Temporal lobe (tissue), 1 donor: Measurements from ENCODE around the gene SREK1IP1. TPM values are rescaled to one million over a fixed set of nuclear protein-coding genes. Genes with fewer than 3 reads are reported as not detected.

ENCODE experiments used
- total RNA-seq: library from RNA; depleted of rRNA; stranded (reverse); fragments of >200 nt; gene quantifications from one replicate; pipeline ENCODE4 v1.2.3, GENCODE V29; 2014

SREK1IP1 gene
- total RNA-seq, 1 donor from 2014 or later: 22.9 TPM

Other genes starting within 250 kb of the SREK1IP1 start
- gene SHISAL2B, start 78.2 kb downstream of the SREK1IP1 start, total RNA-seq: 0.49 TPM
- 25.6 TPM for gene CWC27, start 239 bp upstream of the SREK1IP1 start, total RNA-seq